Measurements from ENCODE around the gene CCNQ.

Gene CCNQ

DNA sequence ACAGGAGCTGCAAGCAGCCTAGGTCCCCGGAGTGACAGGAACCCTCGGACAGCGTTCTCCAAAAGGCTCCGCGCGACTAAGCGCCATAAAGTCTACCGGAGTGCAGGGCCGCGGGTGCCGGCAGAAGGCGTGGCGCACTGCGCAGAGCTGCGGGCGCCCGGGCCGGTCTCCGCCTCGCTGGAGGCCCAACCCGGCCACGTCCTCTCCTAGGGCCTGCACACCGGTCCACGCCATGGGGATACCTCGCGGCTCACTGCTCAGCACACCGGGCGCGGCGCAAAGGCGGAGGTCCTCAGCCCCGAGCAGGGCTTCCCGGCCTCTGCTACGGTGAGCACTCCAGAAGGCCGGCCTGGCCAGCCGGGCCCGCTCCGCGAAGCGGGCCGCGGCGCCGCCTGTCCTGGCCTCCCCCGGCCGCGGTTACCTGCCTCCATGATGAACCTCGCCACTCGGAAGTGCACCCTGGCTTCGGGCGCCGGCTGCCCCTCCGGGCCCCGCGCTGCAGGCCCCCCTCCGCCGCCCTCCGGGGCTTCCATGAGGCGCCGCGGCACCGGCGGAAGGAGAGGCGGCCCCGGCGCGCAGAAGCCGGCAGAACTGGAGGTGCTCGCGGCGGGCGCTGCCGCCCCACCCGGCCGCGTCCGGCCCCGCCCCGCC lies at the start of gene CCNQ:
TSS of gene CCNQ (minus strand) at position 599 of the 651 bp plus-strand sequence. CDS start at position 533, 66 bp downstream.
- peak in 1 of 2 experiments; percentile 54 for DNase-seq

DNA sequence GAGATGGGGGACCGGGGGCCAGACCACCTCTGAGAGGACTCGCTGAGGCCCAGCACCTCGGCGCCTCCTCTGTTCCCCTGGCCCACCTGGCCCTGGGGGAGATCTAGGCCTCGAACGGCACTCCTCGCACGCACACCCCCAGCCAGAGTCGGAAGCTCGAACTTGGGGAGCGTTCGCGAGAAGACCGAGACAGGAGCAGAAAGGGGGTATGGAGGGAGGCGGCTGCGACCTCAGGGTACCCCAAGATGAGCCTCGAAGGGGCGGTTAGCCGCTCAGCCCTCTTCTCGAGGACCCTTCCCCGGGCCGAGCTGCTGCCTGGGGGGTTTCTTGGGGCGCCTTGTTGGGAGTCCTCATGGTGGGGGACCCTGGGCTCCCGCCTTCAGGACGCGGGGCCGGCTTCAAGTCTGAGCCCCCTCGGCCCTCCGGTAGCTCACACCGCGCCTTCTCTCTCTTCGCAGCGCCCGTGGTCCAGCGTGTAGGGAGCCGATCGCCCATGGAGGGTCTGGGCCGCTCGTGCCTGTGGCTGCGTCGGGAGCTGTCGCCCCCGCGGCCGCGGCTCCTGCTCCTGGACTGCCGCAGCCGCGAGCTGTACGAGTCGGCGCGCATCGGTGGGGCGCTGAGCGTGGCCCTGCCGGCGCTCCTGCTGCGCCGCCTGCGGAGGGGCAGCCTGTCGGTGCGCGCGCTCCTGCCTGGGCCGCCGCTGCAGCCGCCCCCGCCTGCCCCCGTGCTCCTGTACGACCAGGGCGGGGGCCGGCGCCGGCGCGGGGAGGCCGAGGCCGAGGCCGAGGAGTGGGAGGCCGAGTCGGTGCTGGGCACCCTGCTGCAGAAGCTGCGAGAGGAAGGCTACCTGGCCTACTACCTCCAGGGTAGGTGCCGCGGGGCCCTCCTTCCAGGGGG lies 48.8 kb upstream of the CCNQ start:
- DNase-seq = no peak

DNA sequence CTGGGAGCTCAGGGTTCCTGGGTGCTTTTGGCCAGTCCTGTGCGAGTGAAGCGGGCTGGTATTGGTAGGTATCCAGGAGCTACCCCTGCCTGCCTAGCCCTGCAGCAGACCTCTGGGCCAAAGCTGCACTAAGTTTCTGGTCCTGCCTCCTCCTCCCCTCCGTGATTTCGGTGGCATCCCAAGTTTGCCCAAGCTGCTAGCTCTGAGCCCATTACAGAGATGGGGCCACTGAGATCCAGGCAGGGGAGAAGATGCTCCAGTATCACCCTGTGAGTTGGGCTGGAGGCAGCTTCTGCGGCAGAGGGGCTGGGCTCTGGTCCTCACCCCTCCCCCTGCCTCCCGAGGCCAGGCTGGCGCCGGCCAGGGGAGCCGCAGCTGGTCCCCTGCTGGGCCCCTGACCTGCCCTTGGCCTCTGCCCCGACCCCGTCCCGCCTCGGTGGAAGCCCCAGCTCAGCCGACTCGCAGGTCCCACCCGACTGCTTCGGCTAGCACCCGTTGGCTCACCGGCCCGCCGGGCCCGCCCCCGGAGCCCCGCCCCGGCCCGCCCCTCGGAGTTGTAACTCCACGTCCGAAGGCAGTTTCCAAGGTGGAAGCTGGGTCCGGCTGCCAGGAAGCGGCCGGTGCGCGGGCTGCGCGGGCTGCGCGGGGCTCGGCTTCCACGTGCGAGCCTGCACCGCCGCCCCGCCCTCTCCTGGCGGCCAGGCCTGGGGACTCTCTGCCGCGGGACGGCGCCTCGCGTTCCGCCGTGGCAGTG lies 47.9 kb upstream of the CCNQ start, which contains the start of gene DUSP9:
TSS of gene DUSP9 (plus strand) at position 584 of the 754 bp plus-strand sequence. CDS start 751 bp downstream, outside the sequence.
- no peak for DNase-seq

DNA sequence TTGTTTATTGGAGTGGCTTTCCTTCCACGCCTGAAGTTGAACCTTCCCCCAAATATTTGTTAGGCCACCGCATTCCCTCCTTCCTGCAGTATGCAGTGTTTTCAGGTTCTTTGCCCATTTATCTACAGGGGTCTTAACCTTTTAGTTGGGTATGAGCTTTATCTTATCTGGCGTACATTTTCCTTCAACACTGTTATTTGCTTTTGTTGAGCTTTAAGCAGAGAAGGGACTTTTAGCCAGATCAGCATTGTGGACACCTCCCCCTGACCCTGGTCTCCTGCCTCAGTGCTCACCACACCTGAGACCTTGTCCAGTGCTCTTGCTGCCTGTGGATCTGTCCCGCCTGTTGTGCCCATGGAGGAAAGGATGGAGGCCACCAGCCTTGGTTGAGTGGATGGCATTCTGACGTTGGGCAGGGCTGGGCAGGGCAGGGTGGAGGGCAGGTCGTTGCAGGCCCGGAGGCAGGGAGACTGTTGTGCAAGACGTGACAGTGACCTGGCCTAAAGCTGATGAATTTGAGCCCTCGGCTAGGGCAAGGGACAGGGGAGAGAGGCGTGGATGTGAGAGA lies 47.1 kb upstream of the CCNQ start:
- DNase-seq = no peak

DNA sequence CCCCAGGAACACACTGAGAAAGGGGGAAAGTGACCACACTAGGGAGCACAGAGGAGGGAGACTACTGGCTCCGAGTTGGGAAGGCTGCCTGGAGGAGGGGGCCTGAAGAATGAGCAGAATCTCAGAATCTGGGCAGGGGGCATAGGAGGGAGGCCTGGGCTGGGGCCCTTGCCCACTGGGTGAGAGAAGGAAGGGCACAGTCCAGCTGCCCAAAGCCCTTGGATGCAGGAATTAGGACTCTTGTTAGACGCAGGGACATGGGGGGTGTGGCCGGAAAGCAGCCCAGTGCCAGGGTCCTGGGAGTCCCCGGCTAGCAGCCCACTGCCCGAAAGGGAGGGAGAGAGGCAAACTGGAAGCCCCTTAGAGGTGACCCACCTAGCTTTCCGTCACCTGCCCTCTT lies 46.2 kb upstream of the CCNQ start:
- DNase-seq = no peak

DNA sequence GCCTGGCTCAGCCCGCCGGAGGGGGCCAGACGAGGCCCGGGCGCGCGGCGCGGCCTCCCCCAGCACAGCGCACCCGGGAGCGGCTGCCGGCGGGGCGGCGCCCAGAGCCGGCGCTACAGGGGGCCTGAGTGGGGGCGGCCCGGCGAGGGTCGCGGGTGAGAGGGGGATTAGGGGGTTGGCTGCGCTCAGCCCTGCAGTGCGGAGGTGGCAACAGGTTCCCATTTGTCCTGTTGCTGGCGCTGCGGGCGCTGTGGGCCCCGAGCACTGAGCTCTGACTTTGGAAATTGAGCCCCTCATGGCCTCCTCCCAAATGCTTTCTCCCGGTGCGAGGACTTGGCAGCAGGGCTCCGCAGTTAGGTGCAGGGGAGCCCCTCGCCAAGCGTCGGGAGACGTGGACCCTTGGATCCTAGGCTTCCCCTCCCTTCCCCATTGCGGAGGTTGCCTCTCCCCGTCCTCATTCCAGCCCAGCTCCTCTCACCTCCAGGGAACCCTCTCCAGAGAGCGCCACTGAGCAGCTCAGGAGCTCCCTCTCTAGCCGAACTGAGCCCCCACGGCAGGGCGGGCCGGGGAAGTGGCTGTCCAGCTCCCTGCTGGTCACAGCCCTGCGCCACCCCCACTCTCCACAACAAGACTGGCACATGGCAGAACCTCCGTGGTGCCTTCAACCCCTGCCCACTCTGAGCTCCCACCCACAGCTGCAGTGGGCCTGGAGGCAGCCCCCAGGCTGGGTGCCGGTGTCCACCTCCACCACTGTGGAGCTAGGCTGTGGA lies 45.6 kb upstream of the CCNQ start:
- DNase-seq = no peak

DNA sequence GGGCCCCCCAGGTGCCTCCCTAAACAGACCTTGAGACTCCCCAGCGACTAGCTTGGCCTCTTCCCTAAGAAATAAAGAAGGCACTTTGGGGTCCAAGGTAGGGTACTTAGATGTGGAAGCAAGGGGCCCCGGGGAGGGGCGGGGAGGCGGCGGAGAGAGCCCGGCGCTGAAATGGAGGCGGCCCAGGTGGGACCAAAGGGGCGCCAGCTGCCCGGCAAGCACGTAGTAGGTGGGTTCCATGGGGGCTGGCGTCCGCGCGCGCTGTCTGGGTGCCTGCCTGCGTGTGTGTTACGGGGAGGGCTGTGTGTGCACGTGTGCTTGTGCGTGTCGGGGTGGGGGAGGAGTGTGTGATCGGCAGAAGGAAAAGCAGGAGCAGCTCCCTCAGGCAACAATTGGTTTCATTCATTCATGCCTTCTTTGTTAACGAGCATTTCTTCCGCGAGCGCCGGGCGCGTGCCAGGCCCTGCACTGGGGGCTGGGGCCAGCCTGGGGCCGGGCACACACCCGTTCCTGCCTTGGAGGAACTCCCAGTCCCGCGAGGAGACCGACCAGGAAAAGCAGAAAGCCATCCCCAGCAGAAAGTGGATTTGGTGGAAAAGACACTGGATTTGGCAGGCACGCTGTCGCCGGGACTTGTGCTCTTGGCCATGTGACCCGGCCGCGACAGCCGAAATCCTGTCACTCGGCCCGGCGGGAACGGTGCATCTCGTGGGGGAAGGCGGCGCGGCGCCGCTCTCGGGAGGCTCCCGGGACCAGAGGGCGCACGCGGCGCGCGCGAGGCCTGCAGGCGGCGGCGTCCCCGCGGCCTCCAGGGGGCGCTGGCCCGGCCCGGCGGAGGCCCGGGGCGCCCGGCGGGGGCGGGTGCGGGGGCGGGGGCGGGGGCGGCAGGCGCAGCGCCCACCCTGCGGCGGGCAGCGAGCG lies 44.8 kb upstream of the CCNQ start:
- DNase-seq = no peak

DNA sequence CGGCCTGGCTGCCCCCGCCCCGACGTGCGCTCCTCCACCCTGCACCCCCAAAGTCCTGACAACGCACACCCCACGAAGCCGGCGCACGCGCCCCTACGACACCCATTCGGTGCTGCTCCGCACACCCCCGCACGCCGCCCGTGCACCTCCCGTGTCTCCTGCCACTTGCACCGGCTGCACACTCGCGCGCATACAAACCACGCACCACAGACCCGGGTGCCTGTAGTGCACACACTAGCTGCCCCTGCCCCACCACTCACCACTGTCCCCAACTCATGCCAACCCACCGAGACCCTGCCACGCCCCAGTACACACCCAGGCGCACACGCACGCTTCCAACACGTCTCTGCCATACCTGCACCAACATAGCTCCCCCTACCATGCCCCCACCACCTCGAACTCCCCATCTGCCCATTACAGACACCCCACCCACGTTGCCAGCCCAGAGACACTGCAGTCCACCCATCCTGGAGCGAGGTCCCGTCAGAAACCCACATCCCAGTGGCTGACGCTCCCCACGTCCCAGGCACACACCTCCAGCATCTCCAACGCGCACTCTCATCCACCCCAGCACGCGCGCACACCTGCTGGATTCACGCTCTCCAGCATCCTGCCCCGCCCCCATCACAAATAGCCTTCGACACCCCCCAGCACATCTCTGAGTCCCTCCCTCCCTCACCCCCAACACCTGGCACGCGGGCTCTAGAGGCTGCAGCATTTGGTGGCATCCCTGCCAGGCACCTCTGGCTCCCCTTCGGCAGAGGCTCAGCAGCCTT lies 43.9 kb upstream of the CCNQ start:
- DNase-seq = no peak

DNA sequence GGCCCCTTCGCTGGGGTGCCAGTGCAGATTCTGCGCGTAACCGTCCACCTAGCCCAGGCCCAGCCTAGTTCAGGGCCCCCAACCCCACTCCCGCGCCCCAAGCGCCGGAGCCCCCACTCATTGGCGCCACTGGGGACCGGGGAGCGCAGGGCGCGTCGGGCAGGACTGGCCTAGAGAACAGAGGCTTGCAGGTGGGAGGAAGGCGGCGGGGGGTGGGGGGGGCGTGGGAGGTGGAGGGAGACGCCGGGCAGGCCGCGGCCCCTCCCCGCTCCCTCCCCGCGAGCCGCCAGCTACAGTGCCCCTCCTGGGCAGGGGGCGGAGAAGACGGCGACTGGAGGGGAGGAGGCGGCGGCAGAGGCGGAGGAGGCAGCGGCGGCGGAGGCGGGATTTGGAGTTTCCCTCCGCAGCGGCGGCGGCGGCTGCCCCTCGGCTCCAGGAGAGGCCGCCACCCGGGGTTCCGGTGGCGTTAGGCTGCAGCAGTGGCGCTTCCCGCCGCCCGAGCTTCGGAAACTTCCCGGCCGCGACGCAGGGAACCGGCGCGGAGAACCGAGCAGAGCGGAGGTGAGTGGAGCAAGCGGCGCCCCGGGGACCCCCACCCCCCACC lies 43.2 kb upstream of the CCNQ start:
- no peak for DNase-seq

DNA sequence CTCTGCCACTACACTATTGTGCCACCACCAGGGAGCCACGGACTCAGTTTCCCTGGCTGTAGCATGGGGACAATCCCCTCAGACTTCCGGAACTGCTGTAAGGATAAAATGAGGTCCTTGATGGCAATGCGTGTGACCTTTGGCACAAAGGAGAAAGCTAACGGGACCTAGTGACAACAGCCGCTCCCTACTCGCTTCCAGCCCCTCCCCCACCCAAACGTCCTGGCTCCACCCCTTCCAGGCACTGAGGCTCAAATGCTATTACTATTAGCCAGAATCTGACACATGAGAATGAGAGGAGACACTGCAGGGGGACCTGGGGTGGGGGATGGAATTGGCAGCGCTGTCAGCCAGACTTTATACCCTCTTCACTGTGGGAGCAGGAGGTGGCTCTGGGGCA lies 42.7 kb upstream of the CCNQ start:
- DNase-seq = no peak

DNA sequence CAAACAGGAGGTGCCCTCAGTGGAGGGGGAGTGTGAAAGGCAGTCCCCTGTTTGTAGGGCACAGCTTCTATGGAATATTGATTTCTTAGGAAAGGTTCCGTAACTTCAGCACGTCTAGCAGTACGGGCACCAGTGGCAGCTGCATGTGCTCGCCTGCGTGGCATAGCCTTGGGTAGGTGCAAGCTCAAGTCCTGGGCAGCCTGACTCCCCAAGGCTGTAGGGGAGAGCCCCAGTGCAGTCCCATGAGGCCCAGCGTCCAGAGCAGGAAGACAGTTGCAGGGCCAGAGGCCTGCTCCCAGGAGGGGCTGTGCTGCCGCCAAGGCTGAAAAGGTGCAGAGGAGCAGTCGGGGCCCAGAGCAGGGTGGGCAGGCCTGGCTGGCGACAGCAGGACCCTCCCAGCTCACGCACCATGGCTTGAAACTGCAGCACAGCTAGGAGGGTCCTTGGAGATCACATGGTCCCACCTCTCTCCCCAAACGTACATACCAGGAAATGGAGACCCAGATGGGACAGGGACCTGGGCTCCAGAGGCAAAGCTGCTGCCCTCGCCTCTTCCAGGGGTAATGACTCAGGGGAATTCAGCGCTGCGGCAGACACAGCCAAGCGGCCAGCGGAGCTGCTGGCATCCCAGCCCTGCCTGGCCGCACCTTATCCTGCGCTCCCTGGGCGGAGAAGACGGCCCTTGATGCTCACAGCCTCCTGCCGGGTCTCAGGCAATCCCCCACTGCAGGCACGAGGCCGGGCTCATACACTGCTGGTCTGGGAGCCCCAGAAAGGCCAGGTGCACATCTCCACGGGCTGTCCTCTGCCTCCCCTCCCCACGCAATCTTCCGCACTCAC lies 42.0 kb upstream of the CCNQ start:
- DNase-seq = no peak

DNA sequence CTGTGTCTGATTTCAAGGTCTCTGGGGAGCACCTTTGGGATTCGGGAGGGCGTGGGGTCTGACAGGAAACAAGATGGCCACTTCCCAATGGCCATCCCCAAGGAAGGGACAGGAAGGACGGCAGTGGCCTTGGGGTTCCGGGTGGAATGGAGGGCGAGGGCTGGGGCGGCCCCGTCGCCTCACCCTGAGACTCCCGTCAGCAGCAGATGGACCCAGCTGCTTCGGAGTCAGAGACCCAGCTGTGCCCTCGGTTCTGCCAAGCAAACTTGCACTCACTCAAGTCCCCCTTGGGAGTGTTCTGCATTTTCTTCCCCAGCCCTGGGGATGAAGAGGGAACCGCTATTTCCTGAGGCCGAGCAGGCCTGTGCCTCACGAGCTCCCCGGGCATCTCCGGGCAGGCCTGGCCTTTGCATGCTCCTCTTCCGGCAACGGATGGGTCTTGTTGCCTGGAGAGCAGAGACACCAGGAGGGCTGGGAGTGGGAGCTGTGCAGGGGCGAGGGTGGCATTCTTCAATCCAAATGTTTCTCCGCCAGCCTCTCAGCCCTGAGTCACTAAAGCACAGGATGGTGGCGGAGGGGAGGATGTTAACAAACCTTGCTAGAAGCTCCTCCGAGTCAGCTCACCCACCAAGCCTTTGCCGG lies 41.2 kb upstream of the CCNQ start:
- no peak for DNase-seq

DNA sequence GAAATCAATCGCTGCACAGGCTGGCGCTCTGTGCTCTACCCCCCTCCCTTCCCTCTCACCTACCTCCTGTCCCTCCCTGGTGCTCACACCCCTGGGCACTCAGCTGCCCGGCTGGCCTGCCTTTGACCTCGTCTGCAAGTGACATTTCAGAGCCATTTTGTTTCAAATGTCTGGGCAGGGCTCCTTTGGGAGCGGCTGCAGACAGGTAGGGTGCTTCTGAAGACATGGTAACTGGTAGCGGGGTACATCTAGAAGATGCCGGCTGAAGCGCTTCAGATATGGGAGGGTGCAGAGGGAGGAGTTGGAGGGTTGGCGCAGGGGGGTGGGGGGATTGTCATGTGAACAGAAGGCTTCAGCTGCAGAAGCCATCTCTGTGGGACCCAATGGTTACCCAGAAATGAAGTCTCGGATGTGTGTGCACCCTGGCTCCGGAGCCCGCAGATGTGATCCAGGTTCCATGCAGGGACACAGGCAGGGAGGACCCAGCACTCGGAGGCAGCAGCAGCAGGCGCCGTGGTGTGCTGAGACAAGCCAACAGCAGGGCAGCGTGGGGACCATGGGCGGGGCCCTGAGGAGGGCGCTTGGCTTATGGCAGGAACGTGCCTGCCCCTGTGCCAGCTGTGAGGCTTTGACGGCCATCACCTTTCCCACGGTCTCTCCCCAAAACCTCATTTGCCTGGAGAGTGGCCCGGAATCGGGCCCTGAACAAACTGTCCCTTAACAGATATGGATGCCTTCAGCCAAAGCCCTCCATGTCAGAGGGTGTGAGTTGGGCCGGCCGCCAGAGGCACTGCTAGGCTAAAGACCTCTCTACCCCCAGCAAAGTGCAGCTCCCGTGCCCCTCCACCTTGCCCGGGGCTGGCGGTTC lies 40.5 kb upstream of the CCNQ start:
- no peak for DNase-seq

DNA sequence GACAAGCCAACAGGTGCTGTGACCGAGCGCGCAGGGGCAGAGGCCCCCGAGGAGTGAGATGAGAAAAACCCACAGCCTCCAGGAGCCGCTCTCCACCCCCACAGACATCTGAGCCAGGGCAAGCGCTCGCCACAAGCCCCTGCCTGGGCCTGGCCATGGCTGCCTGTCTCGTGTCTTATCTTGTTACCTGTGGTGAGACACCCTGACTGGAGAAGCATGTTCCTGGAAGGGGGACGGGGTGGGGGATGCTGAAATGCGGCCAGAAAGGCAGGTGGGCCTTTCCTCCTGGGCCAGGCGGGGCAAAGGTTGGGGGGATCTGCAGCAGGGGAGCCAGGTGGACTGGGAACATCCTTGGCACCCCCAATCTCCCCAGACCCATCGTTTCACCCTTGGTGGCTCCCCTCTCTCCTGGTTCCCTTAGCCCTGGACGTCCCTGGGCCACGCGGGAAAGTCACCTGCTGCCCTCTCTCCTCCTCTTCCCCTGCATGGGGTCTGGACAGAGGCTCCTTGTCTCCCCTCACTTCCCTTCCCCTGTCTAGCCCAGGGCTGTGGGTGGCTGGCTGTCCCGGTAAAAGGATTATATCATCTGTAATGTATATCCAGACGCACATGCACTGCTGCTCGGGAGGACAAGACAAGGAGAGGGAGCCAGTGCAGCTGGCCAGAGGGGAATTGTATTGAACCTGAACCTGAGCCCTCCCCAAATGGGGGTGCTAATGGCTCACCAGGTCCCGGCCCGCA lies 39.7 kb upstream of the CCNQ start:
- DNase-seq = no peak

DNA sequence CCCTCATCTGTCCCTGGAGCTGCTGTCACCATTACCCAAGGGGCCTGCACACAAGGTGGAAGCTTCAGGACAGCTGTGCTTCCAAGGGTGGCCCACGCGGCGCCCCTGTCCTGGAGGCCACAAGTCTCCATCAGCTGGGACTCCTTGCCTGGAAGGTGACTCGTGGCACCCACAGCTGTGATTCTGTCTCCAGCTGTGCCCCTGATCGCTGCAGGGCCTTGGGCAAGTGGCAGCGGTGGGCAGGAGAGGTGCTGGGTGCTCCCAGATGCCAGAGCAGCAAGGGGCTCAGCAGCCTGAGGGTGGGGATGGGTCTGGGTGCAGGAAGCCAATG lies 39.1 kb upstream of the CCNQ start:
- DNase-seq = no peak

DNA sequence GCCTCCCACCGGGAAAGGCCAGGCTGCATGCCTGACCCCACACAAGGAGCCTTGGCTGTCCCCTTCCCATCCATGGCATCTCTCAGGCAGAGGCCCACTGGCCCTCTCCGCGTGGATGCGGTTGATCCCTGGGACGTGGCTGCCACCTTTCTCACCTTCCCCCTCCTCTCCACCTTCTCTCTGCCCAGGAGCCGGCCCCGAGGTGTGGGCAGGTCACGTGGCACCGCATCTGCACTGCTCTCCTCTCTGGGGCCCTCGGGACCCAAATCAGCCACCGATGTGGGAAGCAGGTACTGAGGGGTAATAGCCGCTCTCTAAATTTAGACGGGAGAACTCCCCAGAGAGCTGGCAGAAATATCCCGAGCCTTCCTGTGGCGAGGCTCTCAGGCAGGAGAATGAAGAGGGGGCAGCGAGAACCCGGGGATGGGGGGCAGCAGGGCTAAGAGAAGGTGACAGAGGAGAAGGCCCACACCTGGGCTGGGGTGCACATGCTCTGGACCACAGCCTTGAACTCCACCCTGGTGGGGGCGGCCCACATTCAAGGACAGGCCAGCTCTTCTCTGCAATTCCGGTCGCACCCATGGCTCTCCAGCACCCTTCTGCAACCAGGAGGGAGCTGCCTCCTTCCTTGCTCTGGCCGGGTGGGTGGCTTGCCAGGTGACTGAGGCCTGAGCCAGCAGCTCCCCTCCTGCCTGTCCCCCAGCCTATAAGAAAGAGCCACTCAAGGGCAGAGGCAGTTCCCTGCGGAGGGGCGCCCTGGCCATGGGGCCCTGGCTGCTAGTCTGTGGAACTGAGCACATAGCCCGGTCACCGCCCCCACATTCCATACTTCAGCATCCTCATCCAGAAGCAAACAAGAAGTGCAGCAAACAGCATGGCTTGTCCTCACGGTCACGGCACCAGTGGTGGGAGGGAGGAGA lies 38.4 kb upstream of the CCNQ start:
- no peak for DNase-seq

Data from NCI-H187 (cell line).